Choroid plexus epithelial cell (primary cell): ENCODE data around the gene BARX2.

Experiments
- DNase-seq: peaks from one replicate; pipeline ENCODE4 v3.0.0-alpha.2; 2010; ENCODE audit warnings: low read depth
- H3K4me3 ChIP-seq: 2 replicates; pipeline ENCODE4 v1.5.1; 2011; ENCODE audit warnings: low read depth, mild to moderate bottlenecking, control low read depth, low read length, moderate library complexity
- TF ChIP-seq, protein P1 (sequence below): conservative IDR thresholded peaks from 2 replicates; pipeline ENCODE4 v1.5.1; 2011; ENCODE audit warnings: low read depth, mild to moderate bottlenecking, control low read depth, inconsistent platforms, low read length, moderate library complexity

BARX2 gene

GRCh38 chr11:129383060-129383459 lies 7.4 kb downstream of the BARX2 start:
- TF ChIP-seq, protein P1, sequence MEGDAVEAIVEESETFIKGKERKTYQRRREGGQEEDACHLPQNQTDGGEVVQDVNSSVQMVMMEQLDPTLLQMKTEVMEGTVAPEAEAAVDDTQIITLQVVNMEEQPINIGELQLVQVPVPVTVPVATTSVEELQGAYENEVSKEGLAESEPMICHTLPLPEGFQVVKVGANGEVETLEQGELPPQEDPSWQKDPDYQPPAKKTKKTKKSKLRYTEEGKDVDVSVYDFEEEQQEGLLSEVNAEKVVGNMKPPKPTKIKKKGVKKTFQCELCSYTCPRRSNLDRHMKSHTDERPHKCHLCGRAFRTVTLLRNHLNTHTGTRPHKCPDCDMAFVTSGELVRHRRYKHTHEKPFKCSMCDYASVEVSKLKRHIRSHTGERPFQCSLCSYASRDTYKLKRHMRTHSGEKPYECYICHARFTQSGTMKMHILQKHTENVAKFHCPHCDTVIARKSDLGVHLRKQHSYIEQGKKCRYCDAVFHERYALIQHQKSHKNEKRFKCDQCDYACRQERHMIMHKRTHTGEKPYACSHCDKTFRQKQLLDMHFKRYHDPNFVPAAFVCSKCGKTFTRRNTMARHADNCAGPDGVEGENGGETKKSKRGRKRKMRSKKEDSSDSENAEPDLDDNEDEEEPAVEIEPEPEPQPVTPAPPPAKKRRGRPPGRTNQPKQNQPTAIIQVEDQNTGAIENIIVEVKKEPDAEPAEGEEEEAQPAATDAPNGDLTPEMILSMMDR, result no peak
- no peak for DNase-seq
- H3K4me3 ChIP-seq, result no peak overlapping the region

DNA sequence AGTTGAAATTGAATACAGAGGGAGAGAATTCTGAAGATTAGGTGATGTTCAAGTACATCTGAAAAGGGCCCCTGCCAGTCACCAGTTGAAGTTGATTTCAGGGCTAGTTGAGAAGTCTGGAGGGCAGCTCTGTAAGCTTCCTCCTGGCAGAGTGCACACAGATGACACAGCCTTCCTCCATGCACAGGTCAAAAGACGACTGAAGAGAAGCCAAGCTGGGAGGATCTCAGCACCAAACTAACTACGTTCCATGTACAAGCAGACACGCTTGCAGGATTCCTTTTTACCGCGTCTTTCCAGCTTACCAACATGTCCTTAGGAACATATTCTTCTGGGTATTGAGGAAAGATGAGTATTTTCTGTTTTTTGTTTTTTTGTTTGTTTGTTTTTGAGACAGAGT lies 7.9 kb downstream of the BARX2 start:
- TF ChIP-seq, protein P1, result no peak
- DNase-seq, result no peak

DNA sequence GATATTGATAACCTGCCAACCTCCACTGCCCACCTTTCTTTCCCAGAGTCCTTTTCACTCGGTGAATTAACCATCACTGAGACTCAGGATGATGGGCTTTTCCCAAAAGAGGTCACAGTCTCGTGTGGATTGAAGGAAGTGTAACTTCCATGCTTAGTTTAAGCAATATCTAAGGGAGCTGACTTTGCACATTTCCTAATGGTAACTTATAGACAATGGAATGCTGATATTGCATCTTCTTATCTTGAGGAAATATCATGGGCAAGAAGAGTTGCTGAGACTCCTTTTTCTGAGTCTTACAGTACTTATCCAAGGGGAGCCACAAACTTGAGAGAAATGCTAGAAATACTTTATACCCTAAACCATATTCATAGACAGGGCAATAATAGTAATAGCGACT lies 8.8 kb downstream of the BARX2 start:
- no peak overlapping the region for H3K4me3 ChIP-seq
- DNase-seq, result no peak
- TF ChIP-seq, protein P1, result no peak

More for the DNA sequence above, 7.9 kb downstream of the BARX2 start:
- H3K4me3 ChIP-seq, result no peak overlapping the region

DNA sequence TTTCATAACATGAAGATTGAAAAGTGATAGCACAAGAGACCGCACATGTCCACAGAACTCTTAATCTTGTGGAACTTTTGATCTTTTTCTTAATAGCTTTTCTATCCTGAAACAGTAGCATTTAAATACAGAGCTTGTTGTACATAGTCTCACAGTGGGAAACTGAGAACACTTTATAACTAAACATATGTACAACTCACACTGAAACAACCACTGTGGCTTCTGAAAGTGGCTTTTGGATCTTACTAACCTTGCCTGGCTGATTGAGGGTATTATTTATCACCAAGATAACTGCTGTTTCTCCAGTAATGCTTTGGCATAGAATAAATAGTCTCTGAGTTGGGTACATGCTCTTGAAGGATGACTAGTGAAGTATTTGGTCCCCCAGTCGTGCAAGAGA lies 10.2 kb downstream of the BARX2 start:
- no peak overlapping the region for H3K4me3 ChIP-seq
- DNase-seq, result no peak
- TF ChIP-seq, protein P1, result no peak

- TF ChIP-seq, protein P1, result no peak
- no peak for DNase-seq
- H3K4me3 ChIP-seq, result no peak overlapping the region
These were observed 11.2 kb downstream of the BARX2 start for GRCh38 chr11:129386795-129387397.

DNA sequence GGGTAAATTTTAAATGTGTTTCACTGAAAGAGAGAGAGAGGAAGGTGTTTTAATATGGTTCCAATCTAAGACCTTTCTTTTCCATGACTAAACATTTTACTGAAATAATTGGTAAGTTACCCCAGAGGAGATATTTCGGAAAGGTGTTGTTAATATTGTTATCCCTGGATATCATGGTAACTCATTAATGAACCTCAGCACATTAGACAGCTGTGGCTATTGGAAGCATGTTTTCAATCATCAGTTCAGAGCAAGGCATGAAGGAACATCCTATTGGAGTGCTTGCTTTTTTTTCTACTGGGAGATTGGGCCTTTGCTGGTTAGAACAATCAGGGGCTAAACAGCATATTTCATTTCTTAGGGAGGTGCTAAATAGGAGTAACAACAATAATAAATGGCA lies 11.8 kb downstream of the BARX2 start:
- DNase-seq, result no peak
- TF ChIP-seq, protein P1, result no peak
- no peak overlapping the region for H3K4me3 ChIP-seq

GRCh38 chr11:129388824-129389223 lies 13.2 kb downstream of the BARX2 start:
- DNase-seq, result no peak
- TF ChIP-seq, protein P1, result no peak
- no peak overlapping the region for H3K4me3 ChIP-seq
